HepG2 (cell line): ENCODE results near the gene GNAI2. TPM values are rescaled to one million over a fixed set of nuclear protein-coding genes. Genes with fewer than 3 reads are reported as not detected.

Source experiments
- ATAC-seq: fragments of 200-7000 bp; cut with Tn5 transposase; 3 replicates; pipeline ENCODE4 v1.9.1; 2020; ENCODE audit warnings: mild to moderate bottlenecking, moderate library complexity
- BruUV-seq: library from RNA; stranded (reverse); fragments of 400-500 nt; replicated peaks from 2 replicates; lab custom pipeline; 2021; lab: Mats Ljungman, UMichigan
- CTCF ChIA-PET: fragments of 300-600 bp; formaldehyde crosslinking; extraction: SDS; loops from one replicate; lab custom pipeline; 2021; ENCODE audit warnings: low total read pairs, inconsistent platforms, low intra/inter-chr PET ratio; lab: Yijun Ruan, JAX
- POLR2A ChIA-PET: fragments of 350-600 bp; sonication (Branson Sonifier 250); formaldehyde crosslinking; loops from one replicate; lab custom pipeline; 2020; ENCODE audit warnings: antibody characterized with exemption, inconsistent platforms; lab: Yijun Ruan, JAX
- DNase-seq: peaks from one replicate; pipeline ENCODE4 v3.0.0-alpha.2; 2015; ENCODE audit warnings: low spot score
- FAIRE-seq: peaks from 3 replicates; lab custom pipeline; 2011; peaks lifted over from hg19 to GRCh38; lab: Jason Lieb, UNC
- H2AFZ ChIP-seq: one replicate; pipeline ENCODE4 v1.6.1; 2011; ENCODE audit warnings: low read length, inconsistent platforms
- H3K27ac ChIP-seq: fragments of 300-600 bp; 3 replicates; pipeline ENCODE4 v1.8.0; 2011; ENCODE audit warnings: mixed run types, mild to moderate bottlenecking, mixed read lengths, low read length, inconsistent platforms; ENCODE audit not compliant: insufficient read depth; ENCODE audit errors: extremely low read length
- H3K27me3 ChIP-seq, 2 experiments: fragments of 200-600 bp in 1 of 2; 2 replicates in 1 of 2; 3 replicates in 1 of 2; pipeline versions ENCODE4 v1.6.0 to v1.8.0; 2011; ENCODE audit warnings: low read length in 2 of 2, mild to moderate bottlenecking in 2 of 2, moderate library complexity in 2 of 2, inconsistent platforms in 1 of 2; ENCODE audit not compliant: insufficient read depth in 2 of 2, control insufficient read depth in 1 of 2
- H3K36me3 ChIP-seq, 2 experiments: fragments of 200-600 bp in 1 of 2; replicated peaks in 1 of 2; 2 replicates in 1 of 2; 3 replicates in 1 of 2; pipeline versions ENCODE4 v1.5.1 to v1.8.0; 2011; ENCODE audit warnings: low read length in 2 of 2, inconsistent platforms in 1 of 2; ENCODE audit not compliant: insufficient read depth in 2 of 2, control insufficient read depth in 1 of 2
- H3K4me1 ChIP-seq: 2 replicates; pipeline ENCODE4 v1.5.1; 2012; ENCODE audit warnings: low read length, inconsistent platforms; ENCODE audit not compliant: insufficient read depth
- H3K4me2 ChIP-seq: 2 replicates; pipeline ENCODE4 v1.6.0; 2011; ENCODE audit warnings: low read depth, low read length, inconsistent platforms
- H3K4me3 ChIP-seq, 3 experiments: fragments of 200-600 bp in 1 of 3; sonication (generic), shearing (Covaris generic) in 1 of 3; replicated peaks in 1 of 3; 2 replicates each; pipeline ENCODE4 v1.5.1; 2011 to 2016; ENCODE audit warnings: low read length in 3 of 3, inconsistent platforms in 2 of 3, low read depth in 2 of 3, mild to moderate bottlenecking in 2 of 3, control low read depth in 1 of 3, mixed read lengths in 1 of 3; ENCODE audit not compliant: insufficient read depth in 1 of 3
- H3K79me2 ChIP-seq: one replicate; pipeline ENCODE4 v1.6.1; 2011; ENCODE audit warnings: low read length, inconsistent platforms; ENCODE audit not compliant: insufficient read depth
- H3K9ac ChIP-seq: 2 replicates; pipeline ENCODE4 v1.6.0; 2011; ENCODE audit warnings: mild to moderate bottlenecking, low read depth, low read length, inconsistent platforms; ENCODE audit not compliant: insufficient read depth
- H3K9me3 ChIP-seq: 2 replicates; pipeline ENCODE4 v1.5.1; 2012; ENCODE audit warnings: mild to moderate bottlenecking, low read length
- H4K20me1 ChIP-seq: 2 replicates; pipeline ENCODE4 v1.6.0; 2011; ENCODE audit warnings: inconsistent platforms, mild to moderate bottlenecking, low read length, moderate library complexity; ENCODE audit not compliant: insufficient read depth
- CBX2 ChIP-seq, 2 experiments: fragments of 200-600 bp in 1 of 2; sonication (generic); formaldehyde crosslinking in 1 of 2; IDR thresholded peaks; 2 replicates each; pipeline versions ENCODE4 v1.7.0 to v1.8.1; 2018 to 2022; ENCODE audit warnings: low read depth in 2 of 2, low read length in 1 of 2, mild to moderate bottlenecking in 1 of 2, missing genetic modification reagents in 1 of 2
- CREB1 ChIP-seq, 2 experiments: fragments of 450-650 bp in 1 of 2; IDR thresholded peaks; 2 replicates each; pipeline ENCODE4 v1.6.1; 2016 to 2017; ENCODE audit warnings: control low read depth in 1 of 2, mild to moderate bottlenecking in 1 of 2, missing compliant biosample characterization in 1 of 2, missing genetic modification characterization in 1 of 2
- HDAC6 ChIP-seq: fragments of 200-600 bp; sonication (generic); IDR thresholded peaks from 2 replicates; pipeline ENCODE4 v1.7.0; 2017; ENCODE audit warnings: mild to moderate bottlenecking, antibody characterized with exemption, low read length, low read depth
- MXI1 ChIP-seq: IDR thresholded peaks from 3 replicates; pipeline ENCODE4 v1.6.1; 2012; ENCODE audit warnings: low read depth, low read length, inconsistent platforms, borderline replicate concordance
- NFIB ChIP-seq: sonication (generic); formaldehyde crosslinking; IDR thresholded peaks from 2 replicates; pipeline ENCODE4 v1.9.0; 2021; ENCODE audit warnings: missing genetic modification reagents, mild to moderate bottlenecking, borderline replicate concordance
- PHB2 ChIP-seq: fragments of 450-650 bp; IDR thresholded peaks from 2 replicates; pipeline ENCODE4 v1.6.1; 2018; ENCODE audit not compliant: partially characterized antibody
- RXRA ChIP-seq: sonication (generic); formaldehyde crosslinking; IDR thresholded peaks from 2 replicates; pipeline ENCODE4 v1.5.1; 2020; ENCODE audit warnings: missing genetic modification reagents
- SMAD3 ChIP-seq: sonication (generic); formaldehyde crosslinking; IDR thresholded peaks from 2 replicates; pipeline ENCODE4 v1.4.0; 2020; ENCODE audit warnings: missing genetic modification reagents
- SRF ChIP-seq: IDR thresholded peaks from 2 replicates; pipeline ENCODE4 v1.6.1; 2011; ENCODE audit warnings: mild to moderate bottlenecking, low read depth, low read length, moderate library complexity
- SRSF4 ChIP-seq: fragments of 200-400 bp; formaldehyde crosslinking; IDR thresholded peaks from one replicate; pipeline ENCODE4 v1.6.1; 2018; ENCODE audit warnings: mild to moderate bottlenecking, low read depth, low read length, moderate library complexity; ENCODE audit not compliant: poor library complexity, severe bottlenecking
- STAT5B ChIP-seq: sonication (generic); formaldehyde crosslinking; IDR thresholded peaks from 2 replicates; pipeline ENCODE4 v1.4.0; 2020; ENCODE audit warnings: missing genetic modification reagents
- TARDBP ChIP-seq: sonication (generic); formaldehyde crosslinking; IDR thresholded peaks from 2 replicates; pipeline ENCODE4 v1.8.0; 2022; ENCODE audit warnings: mild to moderate bottlenecking, missing genetic modification reagents
- TBX2 ChIP-seq: sonication (generic); formaldehyde crosslinking; IDR thresholded peaks from 2 replicates; pipeline ENCODE4 v1.5.0; 2020; ENCODE audit warnings: missing genetic modification reagents, mild to moderate bottlenecking, borderline replicate concordance
- YEATS2 ChIP-seq: sonication (generic); formaldehyde crosslinking; IDR thresholded peaks from 2 replicates; pipeline ENCODE4 v1.4.0; 2020; ENCODE audit warnings: missing genetic modification reagents, borderline replicate concordance
- ZNF264 ChIP-seq: sonication (generic); formaldehyde crosslinking; IDR thresholded peaks from 2 replicates; pipeline ENCODE4 v1.4.0; 2020; ENCODE audit warnings: missing genetic modification reagents
- ZNF430 ChIP-seq: sonication (generic); formaldehyde crosslinking; IDR thresholded peaks from 2 replicates; pipeline ENCODE4 v1.9.0; 2021; ENCODE audit warnings: mild to moderate bottlenecking, missing genetic modification reagents
- ZNF552 ChIP-seq: sonication (generic); formaldehyde crosslinking; IDR thresholded peaks from 2 replicates; pipeline ENCODE4 v1.9.0; 2022; ENCODE audit warnings: missing genetic modification reagents, mild to moderate bottlenecking, borderline replicate concordance
- ZNF777 ChIP-seq: sonication (generic); formaldehyde crosslinking; IDR thresholded peaks from 2 replicates; pipeline ENCODE4 v1.4.0; 2020; ENCODE audit warnings: missing genetic modification reagents
- ZZZ3 ChIP-seq: sonication (generic); formaldehyde crosslinking; IDR thresholded peaks from 2 replicates; pipeline ENCODE4 v1.4.0; 2020; ENCODE audit warnings: missing genetic modification reagents, mild to moderate bottlenecking, borderline replicate concordance
- WGBS: methylation state at CpG from one replicate; pipeline ENCODE4 v1.1.6; 2017; ENCODE audit warnings: low lambda C conversion rate; 5-methylcytosine and 5-hydroxymethylcytosine counted together
- in situ Hi-C: cut with HindIII; loops from 2 replicates; pipeline ENCODE4 v1.10.0; 2017; ENCODE audit warnings: low pct_unique_long_range_greater_than_20kb; ENCODE audit not compliant: extremely low pct_ligation_motif_present
- intact Hi-C: fragments of 100-400 bp; cut with micrococcal nuclease; formaldehyde crosslinking; loops from one replicate; pipeline ENCODE4 v1.10.0; 2022; ENCODE audit not compliant: unreplicated experiment
- polyA plus RNA-seq, 8 experiments: library from polyadenylated mRNA; depleted of rRNA in 3 of 8; stranded (reverse) in 7 of 8; unstranded in 1 of 8; fragments of >200 nt; fragmentation: Illumina TruSeq in 4 of 8; extraction: Trizol in 4 of 8; gene quantifications; 2 replicates each; pipeline versions ENCODE4 v1.2.1 to v1.2.3, GENCODE V29; 2011 to 2016; ENCODE audit warnings: low read depth in 4 of 8, missing spikeins in 1 of 8, mixed read lengths in 1 of 8; ENCODE audit not compliant: insufficient read depth in 1 of 8
- total RNA-seq, 5 experiments: library from RNA; depleted of rRNA; stranded (reverse); fragments of >200 nt; fragmentation: Illumina TruSeq; extraction: Trizol; gene quantifications; 2 replicates each; pipeline ENCODE4 v1.2.3, GENCODE V29; 2016; ENCODE audit warnings: low read depth in 1 of 5
- TF ChIP-seq, protein P1 (sequence below): sonication (generic); formaldehyde crosslinking; IDR thresholded peaks from 2 replicates; pipeline ENCODE4 v1.8.1; 2023; ENCODE audit warnings: mild to moderate bottlenecking, moderate library complexity, missing genetic modification reagents
- TF ChIP-seq, protein P2 (sequence below): sonication (generic); formaldehyde crosslinking; IDR thresholded peaks from 2 replicates; pipeline ENCODE4 v1.4.0; 2020; ENCODE audit warnings: missing genetic modification reagents

The GNAI2 gene
- total and polyA plus RNA-seq, 2 of the 13 experiments (the other 11 are each of a cell fraction or from before 2014, with no cell fraction given): 51.1 to 66.2 TPM

DNA sequence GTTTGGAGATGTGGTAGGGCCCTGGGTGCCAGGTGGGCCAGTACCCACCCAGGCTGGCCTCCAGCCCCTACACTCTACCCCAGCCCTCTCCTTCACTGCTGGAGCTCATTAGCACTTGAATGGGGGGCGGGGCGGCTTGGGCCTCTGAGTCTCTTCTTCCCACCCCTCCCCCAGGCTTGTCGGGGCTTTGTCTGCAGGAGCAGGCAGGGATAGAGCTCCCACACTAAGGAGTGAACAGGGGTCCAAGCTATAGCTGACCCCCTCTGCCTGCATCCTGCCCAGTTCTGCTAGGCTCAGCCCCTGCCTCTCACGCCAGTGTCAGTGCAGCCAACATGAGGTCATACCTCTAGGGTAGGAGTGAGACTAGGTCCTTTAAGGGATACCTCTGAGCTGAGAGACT lies 5.2 kb downstream of the GNAI2 start (continued):
- TF ChIP-seq, protein P1, sequence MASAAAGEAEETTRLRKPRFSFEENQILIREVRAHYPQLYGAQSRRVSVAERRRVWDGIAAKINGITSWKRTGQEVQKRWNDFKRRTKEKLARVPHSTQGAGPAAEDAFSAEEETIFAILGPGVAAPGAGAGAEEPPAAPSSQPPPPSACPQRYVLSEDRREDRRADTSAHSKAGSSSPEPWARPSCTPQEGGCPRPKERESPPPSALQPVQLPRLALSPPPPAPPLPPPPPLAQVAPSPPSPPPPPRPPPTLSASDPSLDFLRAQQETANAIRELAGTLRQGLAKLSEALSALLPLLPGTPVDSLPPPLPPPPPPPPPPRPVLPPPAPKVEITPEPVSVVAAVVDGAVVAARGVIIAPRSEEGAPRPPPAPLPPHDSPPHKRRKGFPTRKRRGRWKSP: no peak
- TF ChIP-seq NFIB (no peak), TBX2 (no peak), TARDBP (CRISPR knock-in tag) (no peak)

DNA sequence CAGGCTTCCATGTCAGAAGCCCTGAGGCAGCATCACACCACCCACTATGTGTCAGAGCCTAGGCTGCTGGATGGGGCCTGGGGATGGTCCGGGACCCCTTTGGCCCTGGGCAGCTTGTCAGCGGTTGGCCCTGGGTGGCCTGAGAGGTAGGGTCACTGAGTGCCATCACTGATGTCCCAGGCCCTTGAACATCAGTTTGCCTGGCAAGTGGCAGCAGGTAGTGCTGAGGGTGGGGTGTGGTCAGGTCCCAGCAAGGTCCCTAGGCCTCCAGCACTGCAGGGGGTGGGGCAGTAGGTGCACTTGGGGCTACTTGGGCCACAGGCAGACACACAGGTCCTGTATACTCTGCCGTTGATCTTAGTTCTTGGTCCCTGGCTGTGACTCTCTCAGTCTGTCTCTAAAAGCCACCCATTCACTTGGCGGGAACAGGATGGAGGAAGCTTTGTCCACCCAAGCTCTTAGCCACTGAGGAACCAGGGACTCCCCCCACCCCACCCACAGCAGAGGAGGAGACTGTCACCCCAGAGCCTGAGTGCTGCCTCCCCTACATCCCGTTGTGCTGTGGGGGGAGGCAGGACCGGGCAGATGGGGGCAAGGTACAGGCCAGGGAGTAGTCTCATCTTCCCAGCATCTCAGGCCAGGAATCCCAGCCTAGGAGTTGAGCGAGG lies 5.8 kb downstream of the GNAI2 start:
- H3K4me2 ChIP-seq: no peak overlapping the region
- H3K9ac ChIP-seq: no peak overlapping the region
- WGBS: 88% methylated on average over 4 of the region's 7 CpGs
- in situ Hi-C loops (no loop called here), intact Hi-C loops (no loop called here)
- H3K79me2 ChIP-seq: peaks cover 32% of the 10 kb centered on the region
- H3K9me3 ChIP-seq: no peaks in the 10 kb centered on the region
- CTCF ChIA-PET: no interaction called here
- no peak overlapping the region for H3K27ac ChIP-seq
- peaks cover 40% of the 10 kb centered on the region for H3K4me1 ChIP-seq
- POLR2A ChIA-PET: no interaction called here
- ATAC-seq: no peak
- DNase-seq: no peak
- no peak for FAIRE-seq
- H4K20me1 ChIP-seq: no peaks in the 10 kb centered on the region
- no TSS peak for BruUV-seq
- no peak overlapping the region for H2AFZ ChIP-seq
- H3K36me3 ChIP-seq: 0 out of 5 replicates have a peak, but pooled peaks cover 0 to 2% of the 10 kb centered on the region in 2 experiments
- H3K4me3 ChIP-seq: no peak overlapping the region
- H3K27me3 ChIP-seq: no peaks in the 10 kb centered on the region
- TF ChIP-seq SRSF4 (no peak), MXI1 (no peak), ZNF264 (CRISPR knock-in tag) (no peak), PHB2 (no peak), SMAD3 (CRISPR knock-in tag) (no peak), STAT5B (CRISPR knock-in tag) (no peak), ZZZ3 (CRISPR knock-in tag) (no peak), YEATS2 (CRISPR knock-in tag) (no peak), ZNF430 (no peak), RXRA (no peak), ZNF777 (CRISPR knock-in tag) (no peak), ZNF552 (CRISPR knock-in tag) (no peak), SRF (no peak), CREB1 (IDR thresholded peaks at IDR 0.05) (no peak), CREB1 (CRISPR knock-in tag; IDR thresholded peaks at IDR 0.05) (no peak), HDAC6 (no peak), CBX2 (IDR thresholded peaks at IDR 0.05; ENCODE audit: low read depth, low read length) (no peak), CBX2 (CRISPR knock-in tag; IDR thresholded peaks at IDR 0.05; ENCODE audit: low read depth) (no peak)
- TF ChIP-seq, protein P2, sequence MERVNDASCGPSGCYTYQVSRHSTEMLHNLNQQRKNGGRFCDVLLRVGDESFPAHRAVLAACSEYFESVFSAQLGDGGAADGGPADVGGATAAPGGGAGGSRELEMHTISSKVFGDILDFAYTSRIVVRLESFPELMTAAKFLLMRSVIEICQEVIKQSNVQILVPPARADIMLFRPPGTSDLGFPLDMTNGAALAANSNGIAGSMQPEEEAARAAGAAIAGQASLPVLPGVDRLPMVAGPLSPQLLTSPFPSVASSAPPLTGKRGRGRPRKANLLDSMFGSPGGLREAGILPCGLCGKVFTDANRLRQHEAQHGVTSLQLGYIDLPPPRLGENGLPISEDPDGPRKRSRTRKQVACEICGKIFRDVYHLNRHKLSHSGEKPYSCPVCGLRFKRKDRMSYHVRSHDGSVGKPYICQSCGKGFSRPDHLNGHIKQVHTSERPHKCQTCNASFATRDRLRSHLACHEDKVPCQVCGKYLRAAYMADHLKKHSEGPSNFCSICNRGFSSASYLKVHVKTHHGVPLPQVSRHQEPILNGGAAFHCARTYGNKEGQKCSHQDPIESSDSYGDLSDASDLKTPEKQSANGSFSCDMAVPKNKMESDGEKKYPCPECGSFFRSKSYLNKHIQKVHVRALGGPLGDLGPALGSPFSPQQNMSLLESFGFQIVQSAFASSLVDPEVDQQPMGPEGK: no peak
